Measurements from ENCODE around the gene OSBPL10.
A peak's percentile ranks its signal among the peaks of the same experiment; 100 is the strongest.
"Not testable (repeated sequence)": the region's sequence is repeated elsewhere in the genome, so short reads cannot be mapped to it uniquely, and the experiment has no call there.

Gene OSBPL10

GRCh38 chr3:31992995-31993394, 11.9 kb upstream of the OSBPL10 start:
- not testable (repeated sequence) for DNase-seq

GRCh38 chr3:31988271-31988670, 7.2 kb upstream of the OSBPL10 start:
- DNase-seq: no peak

GRCh38 chr3:31985831-31986230, 4.8 kb upstream of the OSBPL10 start:
- DNase-seq: no peak

GRCh38 chr3:31984321-31984720, 3.3 kb upstream of the OSBPL10 start:
- no peak for DNase-seq

GRCh38 chr3:31980530-31981205, 394 bp downstream of the OSBPL10 start:
- DNase-seq: peak; percentile 46

- DNase-seq: no peak
Observed at GRCh38 chr3:31979001-31979697, 1.9 kb downstream of the OSBPL10 start.

GRCh38 chr3:31978553-31978952, 2.5 kb downstream of the OSBPL10 start:
- no peak for DNase-seq

- no peak for DNase-seq
Observed at GRCh38 chr3:31977736-31978135, 3.3 kb downstream of the OSBPL10 start.

GRCh38 chr3:31976302-31976701, 4.8 kb downstream of the OSBPL10 start:
- DNase-seq: no peak

GRCh38 chr3:31974964-31975363, 6.1 kb downstream of the OSBPL10 start:
- no peak for DNase-seq

- DNase-seq: no peak
Observed at GRCh38 chr3:31974471-31974870, 6.6 kb downstream of the OSBPL10 start.

- DNase-seq: no peak
Observed at GRCh38 chr3:31973837-31974236, 7.2 kb downstream of the OSBPL10 start.

- no peak for DNase-seq
Observed at GRCh38 chr3:31973081-31973480, 8.0 kb downstream of the OSBPL10 start.

- no peak for DNase-seq
Observed at GRCh38 chr3:31971607-31972006, 9.5 kb downstream of the OSBPL10 start.

- DNase-seq: no peak
Observed at GRCh38 chr3:31968927-31969418, 12.1 kb downstream of the OSBPL10 start.

- DNase-seq: no peak
Observed at GRCh38 chr3:31968369-31968926, 12.6 kb downstream of the OSBPL10 start.

- DNase-seq: no peak
Observed at GRCh38 chr3:31967592-31967991, 13.5 kb downstream of the OSBPL10 start.

GRCh38 chr3:31966978-31967591, 14.0 kb downstream of the OSBPL10 start:
- DNase-seq: no peak

GRCh38 chr3:31962801-31963205, 18.3 kb downstream of the OSBPL10 start:
- no peak for DNase-seq

- DNase-seq: no peak
Observed at GRCh38 chr3:31960793-31961431, 20.1 kb downstream of the OSBPL10 start.

- DNase-seq: no peak
Observed at GRCh38 chr3:31959951-31960792, 20.9 kb downstream of the OSBPL10 start.

- DNase-seq: no peak
Observed at GRCh38 chr3:31959251-31959650, 21.8 kb downstream of the OSBPL10 start.

Data from activated T-cell treated with anti-CD3 and anti-CD28 coated beads for 4 hours (primary cell).